ENCODE measurements around the gene ARMC10. TPM values are rescaled to one million over a fixed set of nuclear protein-coding genes. Genes with fewer than 3 reads are reported as not detected.

The ARMC10 gene
- total RNA-seq, 1 donor from 2014 or later: 24.9 TPM

DNA sequence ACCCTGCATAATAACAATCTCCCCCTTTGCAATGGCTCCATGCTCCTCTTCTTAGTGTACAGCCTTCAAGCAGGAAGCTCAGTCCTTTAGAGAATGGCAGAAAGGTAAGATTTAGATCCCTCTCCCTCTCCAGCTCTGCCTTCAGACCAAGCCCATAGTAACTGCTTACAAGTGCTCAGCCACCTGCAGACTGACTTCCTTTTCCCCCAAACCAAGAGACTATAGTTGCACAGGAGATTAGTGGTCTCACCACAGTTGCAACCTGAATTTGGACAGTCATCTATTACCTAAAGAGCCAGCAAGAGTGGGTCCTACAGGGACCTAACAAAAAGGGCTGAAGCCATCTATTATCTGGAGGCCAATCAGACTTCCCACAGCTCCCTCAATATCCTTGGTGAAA lies 16.8 kb upstream of the ARMC10 start:
- DNase-seq: no peak
- no peaks in the 10 kb centered on the region for H3K27me3 Mint-ChIP-seq
- H3K27ac Mint-ChIP-seq: no peak overlapping the region
- H3K36me3 Mint-ChIP-seq (ENCODE audit: low read depth): no peaks in the 10 kb centered on the region
- H3K9me3 Mint-ChIP-seq: no peaks in the 10 kb centered on the region
- no peak for ATAC-seq (ENCODE audit: low read depth)
- no peak overlapping the region for H3K4me3 Mint-ChIP-seq
- TF ChIP-seq, protein P1, sequence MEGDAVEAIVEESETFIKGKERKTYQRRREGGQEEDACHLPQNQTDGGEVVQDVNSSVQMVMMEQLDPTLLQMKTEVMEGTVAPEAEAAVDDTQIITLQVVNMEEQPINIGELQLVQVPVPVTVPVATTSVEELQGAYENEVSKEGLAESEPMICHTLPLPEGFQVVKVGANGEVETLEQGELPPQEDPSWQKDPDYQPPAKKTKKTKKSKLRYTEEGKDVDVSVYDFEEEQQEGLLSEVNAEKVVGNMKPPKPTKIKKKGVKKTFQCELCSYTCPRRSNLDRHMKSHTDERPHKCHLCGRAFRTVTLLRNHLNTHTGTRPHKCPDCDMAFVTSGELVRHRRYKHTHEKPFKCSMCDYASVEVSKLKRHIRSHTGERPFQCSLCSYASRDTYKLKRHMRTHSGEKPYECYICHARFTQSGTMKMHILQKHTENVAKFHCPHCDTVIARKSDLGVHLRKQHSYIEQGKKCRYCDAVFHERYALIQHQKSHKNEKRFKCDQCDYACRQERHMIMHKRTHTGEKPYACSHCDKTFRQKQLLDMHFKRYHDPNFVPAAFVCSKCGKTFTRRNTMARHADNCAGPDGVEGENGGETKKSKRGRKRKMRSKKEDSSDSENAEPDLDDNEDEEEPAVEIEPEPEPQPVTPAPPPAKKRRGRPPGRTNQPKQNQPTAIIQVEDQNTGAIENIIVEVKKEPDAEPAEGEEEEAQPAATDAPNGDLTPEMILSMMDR (IDR thresholded peaks at IDR 0.05): no peak
- H3K4me1 Mint-ChIP-seq: no peaks in the 10 kb centered on the region
- CTCF ChIA-PET: no interaction called here
- POLR2A ChIA-PET: no interaction called here
- intact Hi-C loops (cut with micrococcal nuclease): no loop called here

GRCh38 chr7:103059471-103059870 lies 15.5 kb upstream of the ARMC10 start:
- intact Hi-C loops (cut with micrococcal nuclease): no loop called here
- Mint-ChIP-seq H3K4me3 (no peak overlapping the region), H3K27ac (no peak overlapping the region), H3K4me1 (no peaks in the 10 kb centered on the region), H3K36me3 (ENCODE audit: low read depth) (no peaks in the 10 kb centered on the region), H3K9me3 (no peaks in the 10 kb centered on the region), H3K27me3 (no peaks in the 10 kb centered on the region)
- ATAC-seq (ENCODE audit: low read depth): no peak
- TF ChIP-seq, protein P1 (IDR thresholded peaks at IDR 0.05): no peak
- ChIA-PET CTCF (no interaction called here), POLR2A (no interaction called here)
- no peak for DNase-seq

DNA sequence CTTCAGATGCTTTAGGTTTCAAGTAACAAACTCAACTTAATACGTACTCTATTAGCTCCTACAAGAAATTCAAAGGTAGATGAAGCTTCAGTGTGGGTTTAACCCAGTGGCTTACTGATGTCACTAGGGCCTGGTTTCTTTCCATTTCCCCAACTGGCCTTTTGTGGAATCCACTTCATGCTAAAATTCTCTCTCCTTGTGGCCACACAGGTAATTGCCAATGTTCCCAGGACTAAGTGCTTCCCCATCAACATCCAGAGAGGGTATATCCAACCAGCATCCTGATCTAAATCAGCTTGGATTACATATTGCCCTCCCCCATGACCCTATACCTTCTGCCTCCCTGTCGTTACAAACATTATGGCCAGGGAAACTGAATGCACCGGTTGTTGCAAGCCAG lies 11.0 kb upstream of the ARMC10 start:
- TF ChIP-seq, protein P1 (IDR thresholded peaks at IDR 0.05): no peak
- H3K27me3 Mint-ChIP-seq: no peaks in the 10 kb centered on the region
- ChIA-PET POLR2A (no interaction called here), CTCF (no interaction called here)
- no peaks in the 10 kb centered on the region for H3K9me3 Mint-ChIP-seq
- H3K27ac Mint-ChIP-seq: no peak overlapping the region
- ATAC-seq (ENCODE audit: low read depth) (no peak), DNase-seq (no peak)
- H3K4me3 Mint-ChIP-seq: no peak overlapping the region
- no peaks in the 10 kb centered on the region for H3K4me1 Mint-ChIP-seq
- H3K36me3 Mint-ChIP-seq (ENCODE audit: low read depth): no peaks in the 10 kb centered on the region
- intact Hi-C loops (cut with micrococcal nuclease): no loop called here

DNA sequence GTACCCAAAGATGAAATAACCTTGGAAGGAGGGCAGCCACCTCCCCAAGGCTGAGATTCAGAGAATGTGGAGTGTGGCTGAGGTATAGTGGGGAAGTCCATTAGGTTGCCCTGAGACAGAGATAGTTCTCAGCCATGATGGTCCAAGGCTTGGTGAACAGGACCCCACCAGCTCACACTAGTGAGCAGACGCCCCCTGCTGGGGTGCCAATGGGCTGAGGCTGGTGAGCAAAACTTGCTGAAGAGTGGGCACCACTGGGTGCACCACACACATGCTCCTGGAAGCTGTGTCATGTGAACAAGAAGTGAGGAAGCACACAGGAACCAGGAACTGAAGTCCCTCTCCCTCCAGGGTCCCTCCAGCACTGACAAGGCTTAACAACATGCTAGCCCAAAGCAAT lies 9.3 kb upstream of the ARMC10 start:
- ChIA-PET CTCF (interaction anchor here (0.8 to 1.4 kb wide), 4 partner anchors 9 to 317 kb away, joined by 3 to 4 read pairs (median 4); partner anchors contain the start of genes ARMC10, FAM185A and FBXL13), POLR2A (interaction anchor here (1.1 kb wide), 1 partner anchor 9 kb away, joined by 3 read pairs; the partner anchor contains the start of gene ARMC10)
- ATAC-seq (ENCODE audit: low read depth): peak; percentile 66
- Mint-ChIP-seq H3K4me1 (no peaks in the 10 kb centered on the region), H3K36me3 (ENCODE audit: low read depth) (no peaks in the 10 kb centered on the region), H3K27ac (no peak overlapping the region), H3K9me3 (no peaks in the 10 kb centered on the region), H3K27me3 (no peaks in the 10 kb centered on the region), H3K4me3 (no peak overlapping the region)
- peak; percentile 31 for DNase-seq
- TF ChIP-seq, protein P1 (IDR thresholded peaks at IDR 0.05): no peak
- intact Hi-C loops (cut with micrococcal nuclease): no loop called here

DNA sequence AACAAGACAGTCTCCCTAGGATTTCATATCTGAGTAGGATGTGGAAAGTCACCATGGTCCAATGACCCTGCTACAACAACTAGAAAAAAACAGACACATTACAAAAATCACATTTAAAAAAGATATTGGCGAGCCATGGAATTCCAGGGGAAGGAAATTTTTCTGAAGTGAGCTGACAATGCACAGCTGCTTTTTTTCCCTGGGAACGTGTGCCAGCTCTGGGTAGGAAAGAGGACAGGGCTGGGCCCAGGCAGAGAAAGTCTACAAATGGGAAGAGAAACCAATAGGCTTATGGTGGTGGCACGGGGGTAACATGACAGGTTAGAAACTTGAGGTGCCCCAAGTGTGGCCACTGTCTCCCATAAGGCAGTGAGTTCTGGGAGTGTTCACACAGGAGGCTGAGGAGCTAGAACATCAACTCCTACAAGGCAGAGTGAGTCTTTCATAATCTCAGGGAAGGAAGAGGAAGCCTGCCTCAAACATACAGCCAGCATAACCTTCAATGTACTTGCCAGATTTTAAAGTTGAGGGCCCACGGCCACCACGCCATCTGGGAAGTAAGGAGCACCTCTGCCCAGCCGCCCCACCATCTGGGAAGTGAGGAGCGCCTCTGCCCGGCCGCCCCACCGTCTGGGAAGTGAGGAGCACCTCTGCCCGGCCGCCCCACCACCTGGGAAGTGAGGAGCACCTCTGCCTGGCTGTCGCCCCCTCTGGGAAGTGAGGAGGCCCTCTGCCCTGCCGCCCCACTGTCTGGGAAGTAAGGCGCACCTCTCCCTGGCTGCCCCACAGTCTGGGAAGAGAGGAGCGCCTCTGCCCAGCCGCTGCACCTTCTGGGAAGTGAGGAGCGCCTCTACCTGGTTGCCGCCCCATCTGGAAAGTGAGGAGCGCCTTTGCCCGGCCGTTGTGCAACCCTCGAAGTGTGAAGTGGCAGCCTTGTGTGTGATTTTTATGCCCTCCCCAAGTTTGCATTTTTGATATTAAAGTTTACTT lies 6.2 kb upstream of the ARMC10 start:
- ChIA-PET CTCF (interaction anchor here (0.9 kb wide), 1 partner anchor 11 kb away, joined by 4 read pairs; no protein-coding TSS in a partner anchor), POLR2A (no interaction called here)
- DNase-seq: no peak
- H3K36me3 Mint-ChIP-seq (ENCODE audit: low read depth): no peaks in the 10 kb centered on the region
- H3K4me1 Mint-ChIP-seq: peaks cover 1% of the 10 kb centered on the region
- no peaks in the 10 kb centered on the region for H3K9me3 Mint-ChIP-seq
- ATAC-seq (ENCODE audit: low read depth): no peak
- no peaks in the 10 kb centered on the region for H3K27me3 Mint-ChIP-seq
- H3K27ac Mint-ChIP-seq: no peak overlapping the region
- TF ChIP-seq, protein P1 (IDR thresholded peaks at IDR 0.05): no peak
- intact Hi-C loops (cut with micrococcal nuclease): no loop called here
- no peak overlapping the region for H3K4me3 Mint-ChIP-seq
